PC-9 (cell line): Measurements from ENCODE around the gene RIC3. TPM values are rescaled to one million over a fixed set of nuclear protein-coding genes. Genes with fewer than 3 reads are reported as not detected.

ENCODE experiments used
- BruUV-seq: library from RNA; stranded (reverse); fragments of 400-500 nt; replicated peaks from 2 replicates; lab custom pipeline; 2021; lab: Mats Ljungman, UMichigan
- CTCF ChIA-PET: fragments of 300-600 bp; sonication (Branson Sonifier 250); formaldehyde crosslinking; loops from one replicate; lab custom pipeline; 2022; ENCODE audit warnings: antibody characterized with exemption; lab: Charles Lee
- POLR2A ChIA-PET: fragments of 300-600 bp; sonication (Branson Sonifier 250); formaldehyde crosslinking; loops from one replicate; lab custom pipeline; 2022; ENCODE audit warnings: antibody characterized with exemption; ENCODE audit not compliant: unreplicated experiment; lab: Charles Lee
- DNase-seq, 2 experiments: peaks; one replicate each; pipeline versions ENCODE4 v3.0.0 to v3.0.0-alpha.2; 2015 to 2022; ENCODE audit warnings: mixed read lengths in 1 of 2
- H2AFZ ChIP-seq: fragments of 200-600 bp; sonication (generic); 2 replicates; pipeline ENCODE4 v1.8.1; 2017; ENCODE audit warnings: antibody characterized with exemption
- H3F3A ChIP-seq: fragments of 200-600 bp; sonication (generic); 2 replicates; pipeline ENCODE4 v1.8.1; 2017; ENCODE audit warnings: antibody characterized with exemption, mild to moderate bottlenecking, low read depth; ENCODE audit not compliant: insufficient read depth
- H3K27ac ChIP-seq: fragments of 200-600 bp; sonication (generic); 2 replicates; pipeline ENCODE4 v1.6.1; 2016; ENCODE audit warnings: mixed run types
- H3K27me3 ChIP-seq: fragments of 200-600 bp; sonication (generic); 2 replicates; pipeline ENCODE4 v1.6.1; 2016; ENCODE audit warnings: low read depth, mixed run types; ENCODE audit not compliant: insufficient read depth
- H3K36me3 ChIP-seq: fragments of 200-600 bp; sonication (generic); 2 replicates; pipeline ENCODE4 v1.6.1; 2016; ENCODE audit warnings: low read depth, mixed run types
- H3K4me1 ChIP-seq: fragments of 200-600 bp; sonication (generic); replicated peaks from 2 replicates; pipeline ENCODE4 v1.6.1; 2016; ENCODE audit warnings: mixed run types; ENCODE audit not compliant: insufficient read depth
- H3K4me2 ChIP-seq: fragments of 200-600 bp; sonication (generic); 2 replicates; pipeline ENCODE4 v1.6.1; 2017; ENCODE audit warnings: mixed run types
- H3K4me3 ChIP-seq: fragments of 200-600 bp; sonication (generic); 2 replicates; pipeline ENCODE4 v1.6.1; 2016; ENCODE audit warnings: mixed run types
- H3K79me2 ChIP-seq: fragments of 200-600 bp; sonication (generic); 2 replicates; pipeline ENCODE4 v1.6.1; 2017; ENCODE audit warnings: low read depth, mixed run types
- H3K9me2 ChIP-seq: fragments of 200-600 bp; sonication (generic); 2 replicates; pipeline ENCODE4 v1.8.1; 2017; ENCODE audit warnings: mild to moderate bottlenecking; ENCODE audit not compliant: insufficient read depth
- H3K9me3 ChIP-seq: fragments of 200-600 bp; sonication (generic); 2 replicates; pipeline ENCODE4 v1.8.1; 2016; ENCODE audit warnings: low read depth; ENCODE audit not compliant: insufficient read depth
- H4K20me1 ChIP-seq: fragments of 200-600 bp; sonication (generic); 2 replicates; pipeline ENCODE4 v1.8.1; 2017; ENCODE audit not compliant: insufficient read depth
- EZH2 ChIP-seq: fragments of 200-600 bp; sonication (generic); IDR thresholded peaks from 2 replicates; pipeline ENCODE4 v1.8.0; 2017; ENCODE audit warnings: antibody characterized with exemption, low read depth
- intact Hi-C: fragments of 100-400 bp; cut with micrococcal nuclease; formaldehyde crosslinking; loops from one replicate; pipeline ENCODE4 v1.10.0; 2022; ENCODE audit not compliant: unreplicated experiment
- total RNA-seq: library from RNA; stranded (reverse); gene quantifications from 2 replicates; pipeline ENCODE4 v1.2.3, GENCODE V29; 2021
- TF ChIP-seq, protein P1 (sequence below): fragments of 200-600 bp; sonication (generic); conservative IDR thresholded peaks from 2 replicates; pipeline ENCODE4 v1.6.1; 2017; ENCODE audit warnings: mixed run types, antibody characterized with exemption, mild to moderate bottlenecking, moderate library complexity

RIC3 gene
- total RNA-seq, 1 experiment from 2014 or later: not detected

DNA sequence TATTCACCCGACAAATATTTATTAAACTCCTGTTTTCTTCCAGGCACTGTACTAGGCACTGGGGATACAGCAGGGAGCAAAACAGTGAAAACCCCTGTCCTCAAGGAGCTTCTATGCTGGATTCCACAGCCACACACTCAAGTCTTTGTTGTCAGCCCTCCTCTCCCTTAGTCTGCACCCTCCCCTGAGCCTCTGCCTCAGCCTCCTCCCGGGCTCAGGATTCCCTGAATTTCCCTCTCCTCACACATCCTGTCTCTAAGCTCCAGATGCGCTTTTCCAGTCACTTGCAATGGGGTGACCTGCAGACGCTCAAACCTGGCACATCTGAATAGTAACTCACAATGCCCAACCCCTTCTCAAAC lies 101.3 kb downstream of the RIC3 start:
- Histone ChIP-seq H3K36me3 (no peaks in the 10 kb centered on the region), H3F3A (no peaks in the 10 kb centered on the region; the same call in 1 of the 2 replicates), H3K9me3 (no peaks in the 10 kb centered on the region), H4K20me1 (no peaks in the 10 kb centered on the region), H3K27ac (no peak overlapping the region), H3K4me3 (no peak overlapping the region), H3K4me2 (no peak overlapping the region), H3K4me1 (peaks cover 12% of the 10 kb centered on the region), H3K27me3 (no peaks in the 10 kb centered on the region), H3K9me2 (no peaks in the 10 kb centered on the region), H2AFZ (no peak overlapping the region), H3K79me2 (no peaks in the 10 kb centered on the region)
- ChIA-PET CTCF (no interaction called here), POLR2A (no interaction called here)
- intact Hi-C loops: no loop called here
- BruUV-seq: no TSS peak
- no peak for TF ChIP-seq EZH2
- TF ChIP-seq, protein P1, sequence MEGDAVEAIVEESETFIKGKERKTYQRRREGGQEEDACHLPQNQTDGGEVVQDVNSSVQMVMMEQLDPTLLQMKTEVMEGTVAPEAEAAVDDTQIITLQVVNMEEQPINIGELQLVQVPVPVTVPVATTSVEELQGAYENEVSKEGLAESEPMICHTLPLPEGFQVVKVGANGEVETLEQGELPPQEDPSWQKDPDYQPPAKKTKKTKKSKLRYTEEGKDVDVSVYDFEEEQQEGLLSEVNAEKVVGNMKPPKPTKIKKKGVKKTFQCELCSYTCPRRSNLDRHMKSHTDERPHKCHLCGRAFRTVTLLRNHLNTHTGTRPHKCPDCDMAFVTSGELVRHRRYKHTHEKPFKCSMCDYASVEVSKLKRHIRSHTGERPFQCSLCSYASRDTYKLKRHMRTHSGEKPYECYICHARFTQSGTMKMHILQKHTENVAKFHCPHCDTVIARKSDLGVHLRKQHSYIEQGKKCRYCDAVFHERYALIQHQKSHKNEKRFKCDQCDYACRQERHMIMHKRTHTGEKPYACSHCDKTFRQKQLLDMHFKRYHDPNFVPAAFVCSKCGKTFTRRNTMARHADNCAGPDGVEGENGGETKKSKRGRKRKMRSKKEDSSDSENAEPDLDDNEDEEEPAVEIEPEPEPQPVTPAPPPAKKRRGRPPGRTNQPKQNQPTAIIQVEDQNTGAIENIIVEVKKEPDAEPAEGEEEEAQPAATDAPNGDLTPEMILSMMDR: no peak
- DNase-seq: no peak

DNA sequence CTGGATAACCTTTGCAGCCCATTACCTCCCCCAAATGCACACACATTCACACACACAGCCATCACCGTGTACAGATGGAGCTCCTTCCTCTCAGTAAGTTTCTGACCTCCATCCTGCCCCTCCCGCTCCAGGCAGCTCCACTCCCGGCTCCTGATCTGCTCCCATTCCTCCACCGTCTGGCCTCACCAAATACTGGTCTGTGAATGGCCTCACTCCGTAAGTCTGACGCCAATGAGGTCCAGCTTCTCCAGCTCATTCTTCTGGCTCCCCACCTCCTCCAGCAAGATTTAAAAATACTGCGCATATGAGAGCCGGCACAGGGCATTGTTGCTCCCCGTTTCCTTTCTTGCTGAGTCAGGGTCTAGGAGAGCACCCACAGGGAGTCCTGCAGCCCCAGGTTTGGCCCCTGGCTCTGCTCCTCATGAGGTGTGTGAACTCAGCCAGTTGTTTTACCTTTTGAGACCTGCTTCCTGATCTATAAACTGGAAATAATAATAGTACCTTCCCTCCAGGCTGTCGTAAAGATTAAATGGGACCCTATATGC lies 101.8 kb downstream of the RIC3 start:
- Histone ChIP-seq H3K9me3 (no peaks in the 10 kb centered on the region), H3K36me3 (no peaks in the 10 kb centered on the region), H3K27me3 (no peaks in the 10 kb centered on the region), H3F3A (no peaks in the 10 kb centered on the region; the same call in 1 of the 2 replicates), H3K79me2 (no peaks in the 10 kb centered on the region), H3K4me3 (no peak overlapping the region), H3K4me2 (no peak overlapping the region), H3K9me2 (no peaks in the 10 kb centered on the region), H3K4me1 (peaks cover 12% of the 10 kb centered on the region), H2AFZ (no peak overlapping the region), H4K20me1 (no peaks in the 10 kb centered on the region), H3K27ac (no peak overlapping the region)
- DNase-seq: no peak
- BruUV-seq: no TSS peak
- intact Hi-C loops: no loop called here
- ChIA-PET CTCF (no interaction called here), POLR2A (no interaction called here)
- TF ChIP-seq EZH2: no peak
- TF ChIP-seq, protein P1: no peak

DNA sequence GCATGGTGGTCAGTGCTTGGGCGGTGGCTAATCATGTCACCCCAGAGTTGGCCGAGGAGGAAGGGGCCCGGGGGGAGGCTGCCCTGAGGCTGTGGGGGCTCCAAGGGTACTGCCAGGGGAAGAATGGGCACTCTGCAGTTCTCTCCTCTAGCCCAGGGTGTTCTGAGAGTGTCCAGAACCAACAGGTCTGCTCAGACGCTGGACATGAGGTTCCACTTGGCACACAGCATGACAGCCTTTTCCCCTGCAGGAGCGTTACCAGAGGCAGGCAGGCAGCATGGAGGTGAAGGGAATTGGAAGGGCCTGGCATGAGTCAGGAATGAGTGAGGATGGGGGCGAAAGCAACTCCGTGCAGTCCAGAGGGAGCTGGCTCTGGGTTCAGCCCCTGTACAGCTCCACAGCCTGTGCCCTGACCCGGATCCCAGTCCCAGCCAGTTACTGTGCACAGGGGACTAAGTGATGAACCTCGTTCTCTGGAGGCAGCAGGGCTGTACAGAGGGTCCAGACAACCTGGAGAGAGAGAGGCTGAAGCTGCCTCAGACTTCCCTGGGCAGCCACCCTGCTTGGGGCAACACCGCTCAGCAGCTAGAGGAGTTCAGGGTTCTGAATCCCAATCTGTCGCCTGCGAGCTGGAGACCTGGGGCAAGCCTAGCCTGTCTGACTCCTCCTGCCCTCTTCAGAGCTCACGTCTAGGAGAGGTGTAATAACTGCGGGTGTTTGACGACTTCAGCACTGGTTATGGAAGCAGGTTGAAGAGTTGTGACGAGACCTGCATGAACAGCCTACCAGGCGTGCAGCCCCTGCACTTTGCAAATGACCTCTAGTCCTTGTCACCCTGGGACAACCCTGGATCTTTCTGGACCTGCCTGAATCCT lies 102.6 kb downstream of the RIC3 start:
- no TSS peak for BruUV-seq
- Histone ChIP-seq H3K4me3 (no peak overlapping the region), H3K27me3 (no peaks in the 10 kb centered on the region), H3K9me2 (no peaks in the 10 kb centered on the region), H3K9me3 (no peaks in the 10 kb centered on the region), H3K36me3 (no peaks in the 10 kb centered on the region), H2AFZ (no peak overlapping the region), H3K27ac (no peak overlapping the region), H4K20me1 (no peaks in the 10 kb centered on the region), H3K4me2 (no peak overlapping the region), H3K79me2 (no peaks in the 10 kb centered on the region), H3F3A (no peaks in the 10 kb centered on the region; the same call in 1 of the 2 replicates), H3K4me1 (peaks cover 12% of the 10 kb centered on the region)
- no peak for TF ChIP-seq EZH2
- TF ChIP-seq, protein P1: no peak
- ChIA-PET CTCF (no interaction called here), POLR2A (no interaction called here)
- intact Hi-C loops: no loop called here
- no peak for DNase-seq
